ENCODE results near the gene COBL.

The COBL gene

GRCh38 chr7:50976064-50976463 lies 340.5 kb downstream of the COBL start:
- DNase-seq (ENCODE audit: insufficient read length, low spot score) (no peak), FAIRE-seq (no peak)
- no peak for TF ChIP-seq SPI1 (IDR thresholded peaks at IDR 0.05; ENCODE audit: low read depth, low read length)

GRCh38 chr7:50974240-50974639 lies 342.4 kb downstream of the COBL start:
- FAIRE-seq (no peak), DNase-seq (ENCODE audit: insufficient read length, low spot score) (no peak)
- TF ChIP-seq TAF1 (IDR thresholded peaks at IDR 0.05; ENCODE audit: low read depth, low read length) = no peak
- no peak for TF ChIP-seq POLR2AphosphoS5 (IDR thresholded peaks at IDR 0.05; ENCODE audit: low read depth, low read length)
- TF ChIP-seq SPI1 (IDR thresholded peaks at IDR 0.05; ENCODE audit: low read depth, low read length) = no peak
- TF ChIP-seq PAX5 (IDR thresholded peaks at IDR 0.05; ENCODE audit: insufficient read depth, low read length, severe bottlenecking) = no peak
- no peak for TF ChIP-seq POU2F2 (IDR thresholded peaks at IDR 0.05; ENCODE audit: low read depth, low read length)
- TF ChIP-seq POLR2A (IDR thresholded peaks at IDR 0.05; ENCODE audit: low read depth, low read length) = no peak

GRCh38 chr7:50973814-50974213 lies 342.8 kb downstream of the COBL start:
- DNase-seq (ENCODE audit: insufficient read length, low spot score) = no peak
- no peak for FAIRE-seq
- TF ChIP-seq SPI1 (IDR thresholded peaks at IDR 0.05; ENCODE audit: low read depth, low read length) = no peak
- TF ChIP-seq TAF1 (IDR thresholded peaks at IDR 0.05; ENCODE audit: low read depth, low read length) = no peak
- no peak for TF ChIP-seq POU2F2 (IDR thresholded peaks at IDR 0.05; ENCODE audit: low read depth, low read length)
- TF ChIP-seq POLR2AphosphoS5 (IDR thresholded peaks at IDR 0.05; ENCODE audit: low read depth, low read length) = no peak
- no peak for TF ChIP-seq PAX5 (IDR thresholded peaks at IDR 0.05; ENCODE audit: insufficient read depth, low read length, severe bottlenecking)
- no peak for TF ChIP-seq POLR2A (IDR thresholded peaks at IDR 0.05; ENCODE audit: low read depth, low read length)

DNA sequence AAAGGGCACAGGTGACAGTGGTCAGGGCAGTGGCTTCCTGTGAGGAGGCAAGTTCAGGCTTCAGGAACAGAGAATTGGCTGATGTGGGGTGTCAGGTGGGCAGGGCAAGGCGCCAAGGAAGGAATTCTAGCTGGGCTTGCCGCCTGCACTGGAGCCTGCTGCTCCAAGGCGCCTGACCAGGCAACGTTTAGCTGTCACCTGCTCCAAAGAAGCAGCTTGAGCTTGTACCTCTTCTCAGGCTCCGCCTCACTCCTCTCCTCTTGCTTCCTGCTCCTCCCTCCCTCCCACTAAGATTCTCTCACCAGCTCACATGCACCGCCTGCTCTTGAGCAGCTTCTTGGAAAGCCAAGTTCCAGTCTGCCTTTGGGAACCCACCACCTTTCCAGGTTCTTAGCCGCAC lies 346.5 kb downstream of the COBL start:
- no peak for DNase-seq (ENCODE audit: insufficient read length, low spot score)
- TF ChIP-seq POU2F2 (IDR thresholded peaks at IDR 0.05; ENCODE audit: low read depth, low read length) (no peak), POLR2AphosphoS5 (IDR thresholded peaks at IDR 0.05; ENCODE audit: low read depth, low read length) (no peak), POLR2A (IDR thresholded peaks at IDR 0.05; ENCODE audit: low read depth, low read length) (no peak), PAX5 (IDR thresholded peaks at IDR 0.05; ENCODE audit: insufficient read depth, low read length, severe bottlenecking) (no peak), SPI1 (IDR thresholded peaks at IDR 0.05; ENCODE audit: low read depth, low read length) (no peak), TAF1 (IDR thresholded peaks at IDR 0.05; ENCODE audit: low read depth, low read length) (no peak)
- no peak for FAIRE-seq
